ENCODE measurements around the gene PRPF19.

GRCh38 chr11:60928563-60929001 is 22.2 kb upstream of the PRPF19 start:
- TF ChIP-seq CTCF (optimal IDR thresholded peaks at IDR 0.05 in 1 of 3, IDR thresholded peaks at IDR 0.05 in 1 of 3, conservative IDR thresholded peaks at IDR 0.05 in 1 of 3; ENCODE audit: extremely low read depth in 1 of 3, insufficient read depth in 2 of 3, low read length in 3 of 3) (no peak), EZH2 (IDR thresholded peaks at IDR 0.05; ENCODE audit: low read length) (no peak)
